Measurements from ENCODE around the gene TESK2.

DNA sequence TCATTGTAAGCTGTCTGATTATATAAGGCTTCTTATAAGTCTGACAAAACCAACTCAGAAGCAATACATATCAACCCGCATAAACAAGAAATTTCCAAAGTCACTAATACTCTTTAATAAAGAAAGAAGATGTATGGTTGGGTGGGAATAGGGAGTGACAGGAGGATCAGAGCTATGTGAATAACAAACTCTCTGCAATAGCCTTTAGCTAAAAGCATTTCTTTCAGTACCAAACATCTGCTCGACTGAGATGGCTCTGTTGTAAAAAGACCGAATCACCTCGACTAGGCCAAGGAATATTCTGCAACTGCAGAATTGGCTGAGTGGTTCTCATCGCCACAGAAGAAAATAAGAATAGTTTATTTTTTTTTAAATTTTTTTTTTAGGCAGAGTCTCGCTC is 111.4 kb downstream of the TESK2 start:
- TF ChIP-seq, protein P1, sequence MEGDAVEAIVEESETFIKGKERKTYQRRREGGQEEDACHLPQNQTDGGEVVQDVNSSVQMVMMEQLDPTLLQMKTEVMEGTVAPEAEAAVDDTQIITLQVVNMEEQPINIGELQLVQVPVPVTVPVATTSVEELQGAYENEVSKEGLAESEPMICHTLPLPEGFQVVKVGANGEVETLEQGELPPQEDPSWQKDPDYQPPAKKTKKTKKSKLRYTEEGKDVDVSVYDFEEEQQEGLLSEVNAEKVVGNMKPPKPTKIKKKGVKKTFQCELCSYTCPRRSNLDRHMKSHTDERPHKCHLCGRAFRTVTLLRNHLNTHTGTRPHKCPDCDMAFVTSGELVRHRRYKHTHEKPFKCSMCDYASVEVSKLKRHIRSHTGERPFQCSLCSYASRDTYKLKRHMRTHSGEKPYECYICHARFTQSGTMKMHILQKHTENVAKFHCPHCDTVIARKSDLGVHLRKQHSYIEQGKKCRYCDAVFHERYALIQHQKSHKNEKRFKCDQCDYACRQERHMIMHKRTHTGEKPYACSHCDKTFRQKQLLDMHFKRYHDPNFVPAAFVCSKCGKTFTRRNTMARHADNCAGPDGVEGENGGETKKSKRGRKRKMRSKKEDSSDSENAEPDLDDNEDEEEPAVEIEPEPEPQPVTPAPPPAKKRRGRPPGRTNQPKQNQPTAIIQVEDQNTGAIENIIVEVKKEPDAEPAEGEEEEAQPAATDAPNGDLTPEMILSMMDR (conservative IDR thresholded peaks at IDR 0.05; ENCODE audit: low read length), result no peak
- no peak for TF ChIP-seq EZH2phosphoT487 (IDR thresholded peaks at IDR 0.05; ENCODE audit: borderline replicate concordance)
